GM18867 (cell line): ENCODE results near the gene TTC21B.
"Not testable (repeated sequence)": the region's sequence is repeated elsewhere in the genome, so short reads cannot be mapped to it uniquely, and the experiment has no call there.

Experiments used
- ATAC-seq: cut with Tn5 transposase; IDR thresholded peaks from one replicate; pipeline ENCODE4 v1.9.1; 2021; ENCODE audit warnings: mild to moderate bottlenecking, moderate library complexity; ENCODE audit not compliant: unreplicated experiment

The TTC21B gene

DNA sequence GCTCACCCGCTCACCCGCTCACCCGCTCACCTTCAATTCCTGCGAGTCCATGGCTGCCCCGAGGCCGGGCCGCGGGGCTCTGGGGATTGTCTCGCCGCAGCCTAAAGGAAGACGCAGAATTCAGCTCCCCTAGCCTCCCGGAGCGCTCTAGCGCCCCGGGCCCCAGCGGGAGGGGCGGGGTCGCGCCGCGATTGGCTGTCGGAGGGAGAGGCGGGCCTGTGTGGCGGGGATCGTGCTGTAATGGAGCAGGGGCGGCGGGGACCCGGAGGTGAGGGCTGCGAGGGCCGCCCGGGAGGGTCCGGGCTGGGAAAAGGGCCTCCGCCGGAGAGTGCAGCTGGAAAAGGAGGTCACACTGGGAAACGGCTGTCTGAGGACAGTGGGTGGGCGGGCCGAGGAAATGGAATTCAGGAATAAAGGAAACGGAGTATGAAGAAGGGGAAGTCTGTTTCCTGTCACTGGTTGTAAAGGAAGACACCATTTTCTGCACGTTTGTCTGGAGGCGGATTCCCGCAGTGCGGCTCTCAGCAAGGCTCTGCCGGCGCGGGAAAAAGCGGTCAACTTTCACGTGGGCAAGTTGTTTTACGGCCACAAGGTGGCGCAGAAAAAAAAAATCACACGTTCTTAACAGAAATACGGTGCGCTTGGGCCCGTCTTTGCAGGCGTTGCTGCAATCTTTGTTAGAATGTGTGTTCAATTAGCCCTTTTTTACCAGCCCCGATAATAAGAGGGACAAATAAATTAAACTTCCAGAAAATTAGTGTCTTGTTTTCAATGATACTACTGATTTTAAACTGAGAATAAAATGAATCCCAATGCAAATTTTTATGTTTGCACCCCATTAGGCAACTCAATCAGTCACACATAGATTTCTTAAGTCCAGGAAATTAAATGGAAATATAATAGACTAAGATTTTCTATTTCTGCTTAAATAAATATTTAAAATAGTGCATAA, at the start of gene TTC21B:
TTC21B (minus strand) TSS at position 122 of the 952 bp plus-strand sequence; CDS start at position 51, 71 bp downstream.
- ATAC-seq, result peak; percentile 94

DNA sequence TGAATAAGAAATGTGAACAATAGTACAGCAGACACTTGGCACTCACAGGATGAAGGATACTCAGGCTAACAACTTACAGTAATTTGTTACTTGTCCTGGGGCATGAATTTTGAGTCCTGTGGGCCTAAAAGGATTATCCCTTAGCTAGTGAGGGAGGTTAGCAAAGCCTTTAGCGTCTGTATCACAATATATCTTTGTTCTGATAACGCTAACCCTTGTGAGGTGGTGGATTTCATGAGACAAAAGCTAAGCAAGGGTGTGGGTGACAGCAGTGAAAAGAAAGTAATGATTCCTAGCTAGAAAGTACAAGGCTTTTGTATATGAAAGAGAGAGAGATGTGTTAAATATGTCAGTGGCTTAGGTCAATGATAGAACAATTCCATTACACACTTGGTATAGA, 46.8 kb upstream of the TTC21B start:
- no peak for ATAC-seq

DNA sequence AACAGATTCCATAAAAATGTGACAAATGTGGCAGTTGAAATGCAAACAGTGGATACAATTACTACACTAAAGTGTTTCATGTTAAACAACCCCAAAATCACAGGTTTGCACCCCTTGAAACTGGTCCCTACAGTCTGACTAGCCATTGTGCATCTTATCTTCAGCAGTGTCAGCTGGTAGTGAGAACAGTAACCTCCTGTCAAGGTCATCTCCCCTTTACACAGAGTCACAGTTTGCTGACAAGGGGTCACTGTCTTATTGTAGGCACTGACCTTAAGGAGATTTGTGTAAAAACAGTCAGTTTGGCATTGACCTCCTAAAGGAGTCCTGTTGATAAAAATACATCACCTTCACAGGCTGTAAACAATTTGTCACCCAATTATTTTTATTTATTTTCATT, 37.3 kb upstream of the TTC21B start:
- no peak for ATAC-seq

DNA sequence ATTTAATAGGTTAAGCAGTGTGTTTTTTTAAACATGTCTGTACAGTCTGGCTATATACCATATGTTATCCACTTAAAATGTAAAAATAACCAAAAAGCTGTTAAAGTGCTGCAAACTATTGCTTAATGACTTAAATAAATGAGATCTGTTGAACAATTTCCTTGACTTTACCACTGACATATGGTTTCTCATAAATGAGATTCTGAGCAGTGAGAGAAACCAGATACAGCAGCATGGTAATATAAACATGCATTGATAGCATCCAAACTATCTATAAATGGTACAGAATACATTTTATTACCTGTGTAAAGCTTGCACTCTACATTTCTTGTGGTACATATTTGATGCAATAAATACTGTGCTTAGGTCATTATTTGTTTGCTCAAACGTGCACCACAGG, 36.3 kb upstream of the TTC21B start:
- no peak for ATAC-seq

DNA sequence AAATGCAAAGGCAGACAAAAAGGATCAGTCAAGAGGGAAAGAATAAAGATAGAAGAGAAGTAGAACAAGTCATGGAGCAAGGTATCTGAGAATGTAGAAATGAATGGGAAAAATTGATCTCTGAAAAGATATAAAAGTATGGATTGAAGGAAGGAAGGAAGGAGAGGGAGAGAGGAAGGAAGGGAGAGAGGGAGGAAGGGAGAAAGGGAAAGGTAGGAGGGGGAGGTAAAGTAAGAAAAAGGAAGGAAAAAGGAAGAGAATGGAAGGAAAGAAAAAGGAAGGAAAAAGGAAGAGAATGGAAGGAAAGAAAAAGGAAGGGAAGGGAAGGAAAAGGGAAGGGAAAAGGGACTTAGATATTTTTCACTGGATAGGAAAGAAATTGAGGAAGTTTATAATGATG, 31.5 kb upstream of the TTC21B start:
- no peak for ATAC-seq

DNA sequence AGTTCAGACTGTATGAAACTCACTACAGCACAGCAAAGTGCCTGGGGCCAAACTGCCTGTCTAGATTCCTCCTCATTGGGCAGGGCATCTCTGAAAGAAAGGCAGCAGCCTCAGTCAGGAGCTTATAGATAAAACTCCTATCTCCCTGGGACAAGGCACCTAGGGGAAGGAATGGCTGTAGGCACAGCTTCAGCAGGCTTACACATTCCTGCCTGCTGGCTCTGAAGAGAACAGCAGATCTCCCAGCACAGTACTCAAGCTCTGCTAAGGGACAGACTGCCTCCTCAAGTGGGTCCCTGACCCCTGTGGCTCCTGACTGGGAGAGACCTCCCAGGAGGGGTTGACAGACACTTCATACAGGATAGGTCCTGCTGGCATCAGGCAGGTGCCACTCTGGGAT, 18.6 kb upstream of the TTC21B start:
- ATAC-seq, result not testable (repeated sequence)

DNA sequence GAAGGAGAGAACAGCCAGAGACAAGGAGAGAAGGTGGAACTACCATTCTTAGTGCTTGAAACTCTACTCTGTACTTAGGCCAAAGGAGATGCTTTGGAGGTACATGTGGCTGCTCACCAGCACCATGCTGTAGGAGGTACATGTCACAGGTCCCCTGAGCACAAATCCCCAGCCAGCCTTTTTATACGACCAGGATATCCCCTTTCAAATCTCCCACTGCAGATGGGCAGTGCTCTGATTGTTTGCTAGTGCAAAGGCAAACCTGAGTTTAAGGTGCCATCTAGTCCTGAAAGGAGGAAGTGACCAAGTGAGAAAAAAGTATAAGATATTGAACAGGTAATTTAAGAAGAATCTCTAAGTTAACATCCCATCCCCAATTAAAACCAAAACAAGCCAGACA, 17.1 kb upstream of the TTC21B start:
- no peak for ATAC-seq

DNA sequence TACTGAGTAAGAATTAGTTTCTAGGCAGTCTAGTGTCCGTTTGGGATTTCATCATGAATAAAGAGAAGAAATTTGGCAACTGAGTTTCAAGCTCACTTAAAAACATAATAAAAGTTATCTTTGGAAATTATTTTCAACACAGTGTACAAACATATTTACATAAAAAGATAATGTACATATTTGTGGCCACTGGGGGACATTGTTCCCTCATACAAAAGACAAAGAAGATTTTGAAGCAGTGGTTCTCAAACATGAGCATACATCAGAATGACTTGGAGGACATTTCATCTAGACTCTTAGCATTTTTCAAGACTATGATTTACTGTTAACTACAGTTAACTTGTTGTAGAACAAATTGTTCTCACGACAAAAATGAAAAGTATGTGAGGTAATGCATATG, 15.7 kb upstream of the TTC21B start:
- ATAC-seq, result no peak

DNA sequence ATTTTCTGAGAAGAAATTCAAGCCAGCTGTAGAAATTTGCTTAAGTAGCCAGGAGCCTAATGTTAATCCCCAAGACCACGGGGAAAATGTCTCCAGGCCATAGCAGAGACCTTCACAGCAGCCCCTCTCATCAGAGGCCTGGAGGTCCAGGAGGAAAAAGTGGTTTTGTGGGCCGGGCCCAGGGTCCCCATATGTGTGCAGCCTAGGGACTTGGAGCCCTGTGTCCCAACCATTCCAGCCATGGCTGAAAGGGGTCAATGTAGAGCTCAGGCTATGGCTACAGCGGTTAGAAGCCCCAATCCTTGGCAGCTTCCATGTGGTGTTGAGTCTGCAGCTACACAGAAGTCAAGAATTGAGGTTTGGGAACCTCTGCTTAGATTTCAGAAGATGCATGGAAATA, 14.2 kb upstream of the TTC21B start:
- no peak for ATAC-seq

DNA sequence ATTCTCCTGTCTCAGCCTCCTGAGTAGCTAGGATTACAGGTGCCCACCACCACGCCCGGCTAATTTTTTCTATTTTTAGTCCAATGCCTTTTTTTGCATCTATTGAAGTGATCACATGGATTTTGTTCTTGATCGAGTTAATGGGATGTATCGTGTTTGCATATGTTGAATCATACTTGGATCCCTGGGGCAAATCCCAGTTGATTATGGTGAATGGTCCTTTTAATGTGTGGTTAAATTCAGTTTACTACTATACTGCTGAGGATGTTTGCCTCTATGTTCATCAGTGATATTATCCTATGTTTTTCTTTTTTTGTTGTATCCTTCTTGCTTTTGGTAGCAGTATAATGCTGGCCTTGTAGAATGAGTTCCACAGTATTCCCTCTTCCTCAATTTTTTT, 8.2 kb upstream of the TTC21B start:
- no peak for ATAC-seq

DNA sequence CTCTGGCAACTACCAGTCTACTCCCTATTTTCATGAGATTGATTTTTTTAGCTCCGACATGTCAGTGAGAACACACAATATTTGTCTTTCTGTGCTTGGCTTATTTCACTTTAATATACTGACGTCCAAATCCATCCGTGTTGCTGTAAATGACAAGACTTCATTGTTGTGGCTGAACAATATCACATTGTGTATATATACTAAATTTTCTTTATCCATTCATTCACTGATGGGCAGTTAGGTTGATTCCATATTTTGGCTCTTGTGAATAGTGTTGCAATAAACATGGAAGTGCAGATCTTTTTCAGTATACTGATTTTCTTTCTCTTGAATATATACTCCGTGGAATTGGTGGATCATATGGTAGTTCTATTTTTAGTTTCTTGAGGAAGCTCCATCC, 5.8 kb upstream of the TTC21B start:
- no peak for ATAC-seq

DNA sequence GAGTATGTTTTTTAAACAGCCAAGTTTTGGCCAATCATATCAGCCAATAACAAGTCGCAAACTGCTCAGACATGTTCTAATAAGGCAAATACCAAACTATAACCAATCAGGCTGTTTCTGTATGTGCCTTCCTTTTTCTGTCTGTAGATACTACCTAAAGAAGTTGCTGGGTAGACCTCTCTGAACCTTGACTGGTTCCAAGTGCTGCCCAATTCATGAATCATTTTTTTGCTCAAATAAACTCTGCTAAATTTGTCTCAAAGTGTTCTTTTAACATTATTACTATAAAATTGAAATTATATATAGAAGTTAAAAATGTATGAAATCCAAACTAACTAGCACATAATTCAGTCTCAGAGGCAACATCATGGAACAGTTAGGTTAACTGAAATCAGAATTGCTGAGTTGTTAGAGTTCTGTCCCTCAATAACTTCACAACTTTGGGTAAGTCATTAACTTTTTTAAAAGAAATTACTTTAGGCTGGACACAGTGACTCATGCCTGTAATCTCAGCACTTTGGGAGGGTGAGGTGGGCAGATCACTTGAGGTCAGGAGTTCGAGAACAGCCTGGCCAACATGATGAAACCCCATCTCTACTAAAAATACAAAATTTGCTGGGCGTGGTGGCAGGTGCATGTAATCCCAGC, 4.9 kb upstream of the TTC21B start:
- no peak for ATAC-seq

DNA sequence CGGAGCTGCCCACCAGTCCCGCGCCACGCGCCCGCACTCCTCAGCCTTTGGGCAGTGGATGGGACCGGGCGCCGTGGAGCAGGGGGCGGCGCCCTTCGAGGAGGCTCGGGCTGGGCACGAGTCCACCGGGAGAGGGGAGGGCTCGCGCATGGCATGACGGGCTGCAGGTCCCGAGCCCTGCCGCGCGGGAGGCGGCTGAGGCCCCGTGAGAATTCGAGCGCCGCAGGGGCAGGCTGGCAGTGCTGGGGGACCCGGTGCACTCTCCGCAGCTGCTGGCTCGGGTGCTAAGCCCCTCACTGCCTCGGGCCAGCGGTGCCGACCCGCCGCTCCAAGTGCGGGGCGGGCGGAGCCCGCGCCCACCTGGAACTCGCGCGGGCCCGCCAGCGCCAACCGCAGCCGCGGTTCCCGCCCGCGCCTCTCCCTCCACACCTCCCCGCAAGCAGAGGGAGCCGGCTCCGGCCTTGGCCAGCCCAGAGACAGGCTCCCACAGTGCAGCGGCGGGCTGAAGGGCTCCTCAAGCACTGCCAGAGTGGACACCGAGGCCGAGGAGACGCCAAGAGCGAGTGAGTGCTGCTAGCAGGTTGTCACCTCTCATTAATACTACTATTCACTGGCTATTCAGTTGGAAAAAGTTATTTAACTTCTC, 3.6 kb upstream of the TTC21B start:
- ATAC-seq, result no peak

DNA sequence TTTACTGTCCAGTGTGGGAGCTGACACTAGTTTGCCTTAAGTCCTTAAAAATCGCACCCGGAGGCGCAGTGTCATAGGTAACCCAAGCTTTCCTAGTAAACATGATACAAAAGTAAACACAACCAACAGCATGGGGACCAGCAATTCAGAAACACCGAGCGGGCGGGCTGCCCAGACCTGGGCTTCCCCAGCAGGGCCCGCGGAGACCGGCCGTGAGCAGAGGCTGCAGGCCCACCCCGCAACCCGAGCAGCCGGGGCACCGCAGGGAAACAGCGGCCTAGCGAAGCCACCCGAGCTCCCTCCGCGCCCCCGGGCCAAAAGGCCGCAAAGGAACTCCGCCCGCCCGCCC, 296 bp downstream of the TTC21B start:
- ATAC-seq, result no peak

DNA sequence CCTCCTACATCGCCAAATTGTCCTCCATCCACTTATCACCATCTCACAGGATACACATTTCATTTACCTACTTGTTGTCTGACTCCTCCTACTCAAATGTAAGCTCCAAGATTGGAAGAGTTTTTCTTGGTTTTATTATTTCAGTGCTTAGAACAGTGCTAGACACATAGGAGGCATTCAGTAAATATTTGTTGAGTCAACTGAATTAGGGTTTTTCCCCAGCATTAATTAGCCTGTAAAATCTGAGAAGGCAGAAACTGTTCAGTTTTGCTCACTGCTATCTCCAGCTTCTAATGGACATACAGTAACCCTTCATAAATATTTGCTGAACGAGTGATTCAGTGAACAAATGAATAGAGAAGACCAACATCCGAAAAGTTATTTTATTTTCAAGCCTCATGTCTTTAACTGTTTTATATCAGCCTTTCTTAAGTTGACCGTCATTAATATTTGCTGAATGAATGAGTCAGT, 800 bp downstream of the TTC21B start:
- ATAC-seq, result no peak

DNA sequence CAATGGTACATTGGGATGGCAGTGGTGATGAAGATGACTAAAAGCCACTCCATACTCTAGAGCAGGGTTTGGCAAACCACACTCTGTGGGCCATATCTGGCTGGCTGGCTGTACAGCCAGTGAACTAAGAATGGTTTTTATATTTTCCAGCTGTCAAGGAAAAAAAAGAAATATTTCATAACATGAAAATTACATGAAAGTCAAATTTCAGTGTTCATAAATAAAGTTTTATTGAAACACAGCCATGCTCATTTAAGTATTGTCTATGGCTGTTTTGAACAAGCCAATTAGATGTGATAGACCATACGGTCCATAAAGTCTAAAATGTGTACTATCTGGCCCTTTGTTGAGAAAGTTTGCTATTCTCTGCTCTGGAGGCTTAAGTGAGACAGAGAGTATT, 1.5 kb downstream of the TTC21B start:
- ATAC-seq, result no peak

DNA sequence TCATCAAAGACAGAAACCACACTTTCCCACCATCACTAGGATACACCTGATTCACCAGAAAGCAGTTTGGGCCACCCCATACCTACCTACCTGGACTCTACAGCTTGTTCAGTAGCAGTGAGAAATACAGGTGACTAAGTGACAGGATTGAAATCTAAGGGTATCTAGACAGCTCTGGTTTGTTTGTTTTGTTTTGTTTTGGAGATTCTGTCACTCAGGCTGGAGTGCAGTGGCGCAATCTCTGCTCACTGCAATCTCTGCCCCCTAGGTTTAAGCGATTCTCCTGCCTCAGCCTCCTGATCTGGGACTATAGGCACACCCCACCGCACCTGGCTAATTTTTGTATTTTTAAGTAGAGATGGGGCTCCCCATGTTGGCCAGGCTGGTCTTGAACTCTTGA, 3.1 kb downstream of the TTC21B start:
- ATAC-seq, result no peak

DNA sequence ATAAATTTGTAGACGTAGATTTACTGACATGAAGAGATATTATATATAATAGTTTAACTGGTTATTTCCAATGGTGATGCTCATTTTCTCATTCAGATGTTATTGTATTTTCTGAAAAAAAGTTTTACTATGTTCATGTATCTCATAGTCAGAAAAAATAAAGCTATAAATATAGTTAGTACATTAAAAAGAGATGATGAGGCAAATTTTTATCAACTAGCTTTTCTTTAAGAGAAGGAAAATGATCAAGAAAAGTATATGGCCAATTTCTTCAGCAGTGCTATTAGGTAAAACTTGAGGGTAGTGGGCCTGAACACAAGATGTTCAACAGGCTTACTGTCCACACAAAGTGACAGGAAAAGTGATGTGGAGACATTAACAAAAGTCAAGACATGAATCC, 11.7 kb downstream of the TTC21B start:
- no peak for ATAC-seq

DNA sequence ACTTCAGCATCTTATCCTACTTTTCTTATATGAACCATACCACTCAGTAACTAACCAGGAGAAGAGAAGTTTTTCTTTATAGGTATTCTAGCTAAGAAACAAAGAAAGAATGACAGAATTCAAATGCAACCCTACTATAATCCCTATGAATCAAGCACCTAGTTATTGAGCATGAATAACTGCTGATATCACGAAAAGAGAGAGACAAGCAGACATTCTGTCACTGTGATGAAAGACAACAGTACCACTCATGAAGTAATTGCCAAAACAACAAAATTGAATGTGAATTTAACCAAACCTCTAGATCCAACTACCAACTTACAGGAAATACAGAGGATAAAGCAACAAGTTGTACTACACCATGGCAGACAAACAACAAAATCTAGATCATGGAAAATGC, 15.3 kb downstream of the TTC21B start:
- no peak for ATAC-seq

DNA sequence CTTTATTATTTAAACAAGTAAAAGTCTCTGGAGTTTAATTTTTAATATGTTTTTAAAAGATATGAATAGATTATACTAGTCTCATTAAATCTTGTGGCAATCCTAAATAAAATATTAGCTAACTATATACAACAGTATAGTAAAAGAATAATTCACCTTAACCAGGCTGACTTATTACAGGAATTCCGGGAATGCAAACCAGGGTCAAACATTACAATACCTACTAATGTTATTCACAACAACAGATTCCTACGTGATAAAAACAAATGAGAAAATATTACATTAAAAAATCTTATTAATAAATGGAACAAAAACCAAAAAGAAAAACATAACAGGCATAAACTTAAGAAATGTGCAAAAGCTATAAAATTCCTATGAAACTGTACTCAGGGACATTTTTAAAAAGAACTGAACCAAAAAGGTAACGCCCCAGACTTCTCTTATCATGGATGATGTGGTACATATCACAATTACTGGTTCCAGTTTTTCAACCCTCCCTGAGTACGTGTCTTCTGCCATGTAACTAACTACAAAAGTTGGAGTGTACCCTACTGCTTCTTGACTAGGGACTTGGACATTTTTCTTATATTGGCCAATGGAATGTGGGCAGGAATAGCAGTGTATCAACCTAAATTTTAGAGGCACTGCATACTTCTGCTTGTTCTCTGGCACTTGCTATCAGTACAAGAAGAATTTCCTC, 20.2 kb downstream of the TTC21B start:
- ATAC-seq, result no peak

DNA sequence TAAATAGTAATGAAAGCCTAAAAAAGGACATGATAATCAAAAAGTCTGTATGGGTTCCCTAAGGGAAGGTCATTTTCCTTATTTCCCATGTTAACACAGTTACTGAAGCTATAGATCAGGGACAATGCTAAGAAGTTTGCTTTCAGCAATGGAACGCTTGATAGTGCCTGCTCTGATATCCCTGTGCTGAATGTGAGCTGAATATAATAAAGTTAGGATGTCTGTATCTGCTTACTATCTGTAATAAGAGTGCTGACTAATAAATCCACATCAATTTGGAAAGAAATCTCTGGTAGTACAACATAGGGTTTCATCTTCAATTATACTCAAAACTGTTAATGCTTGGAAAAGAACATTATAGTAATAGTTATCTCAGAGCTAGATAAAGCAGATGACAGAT, 25.8 kb downstream of the TTC21B start:
- no peak for ATAC-seq
